Measurements from ENCODE around the gene VPS13A.
"Not testable (repeated sequence)": the region's sequence is repeated elsewhere in the genome, so short reads cannot be mapped to it uniquely, and the experiment has no call there.

VPS13A gene

GRCh38 chr9:77305622-77306400, 128.5 kb downstream of the VPS13A start:
- DNase-seq (ENCODE audit: low spot score), result no peak

- no peak for DNase-seq (ENCODE audit: low spot score)
Observed at GRCh38 chr9:77307166-77307565, 129.8 kb downstream of the VPS13A start.

GRCh38 chr9:77316058-77316457, 138.7 kb downstream of the VPS13A start:
- no peak for DNase-seq (ENCODE audit: low spot score)

GRCh38 chr9:77325058-77325457, 147.7 kb downstream of the VPS13A start:
- DNase-seq (ENCODE audit: low spot score), result no peak

- no peak for DNase-seq (ENCODE audit: low spot score)
Observed at GRCh38 chr9:77328102-77328501, 150.8 kb downstream of the VPS13A start.

- DNase-seq (ENCODE audit: low spot score), result no peak
Observed at GRCh38 chr9:77370064-77370463, 192.7 kb downstream of the VPS13A start.

GRCh38 chr9:77374266-77374665, 196.9 kb downstream of the VPS13A start:
- DNase-seq (ENCODE audit: low spot score), result no peak

- no peak for DNase-seq (ENCODE audit: low spot score)
Observed at GRCh38 chr9:77375956-77376532, 198.7 kb downstream of the VPS13A start.

- no peak for DNase-seq (ENCODE audit: low spot score)
Observed at GRCh38 chr9:77384406-77384805, 207.1 kb downstream of the VPS13A start.

GRCh38 chr9:77386187-77386586, 208.9 kb downstream of the VPS13A start:
- no peak for DNase-seq (ENCODE audit: low spot score)

- DNase-seq (ENCODE audit: low spot score), result no peak
Observed at GRCh38 chr9:77391834-77392233, 214.5 kb downstream of the VPS13A start.

GRCh38 chr9:77392328-77392727, 215.0 kb downstream of the VPS13A start:
- no peak for DNase-seq (ENCODE audit: low spot score)

- not testable (repeated sequence) for DNase-seq (ENCODE audit: low spot score)
Observed at GRCh38 chr9:77398581-77398980, 221.2 kb downstream of the VPS13A start.

GRCh38 chr9:77399964-77400363, 222.6 kb downstream of the VPS13A start:
- no peak for DNase-seq (ENCODE audit: low spot score)

GRCh38 chr9:77402286-77402685, 225.0 kb downstream of the VPS13A start:
- no peak for DNase-seq (ENCODE audit: low spot score)

- no peak for DNase-seq (ENCODE audit: low spot score)
Observed at GRCh38 chr9:77403239-77403638, 225.9 kb downstream of the VPS13A start.

- not testable (repeated sequence) for DNase-seq (ENCODE audit: low spot score)
Observed at GRCh38 chr9:77408521-77408920, 231.2 kb downstream of the VPS13A start.

- no peak for DNase-seq (ENCODE audit: low spot score)
Observed at GRCh38 chr9:77417566-77417965, 240.2 kb downstream of the VPS13A start.

- DNase-seq (ENCODE audit: low spot score), result no peak
Observed at GRCh38 chr9:77418226-77418625, 240.9 kb downstream of the VPS13A start.

- DNase-seq (ENCODE audit: low spot score), result no peak
Observed at GRCh38 chr9:77420641-77421040, 243.3 kb downstream of the VPS13A start.

GRCh38 chr9:77421506-77422265, 244.4 kb downstream of the VPS13A start:
- DNase-seq (ENCODE audit: low spot score), result no peak

- DNase-seq (ENCODE audit: low spot score), result no peak
Observed at GRCh38 chr9:77422969-77423368, 245.6 kb downstream of the VPS13A start.

GRCh38 chr9:77423841-77424240, 246.5 kb downstream of the VPS13A start:
- DNase-seq (ENCODE audit: low spot score), result no peak

Data from hematopoietic multipotent progenitor cell treated with erythropoietin and hydrocortisone succinate and interleukin-3 and kit ligand, for 15 days (in vitro differentiated cells).